Keratinocyte (primary cell): ENCODE measurements around the gene SPTLC2.

Experiments used
- EZH2 ChIP-seq: IDR thresholded peaks from one replicate; pipeline ENCODE4 v1.6.1; 2012; ENCODE audit warnings: inconsistent platforms, mild to moderate bottlenecking, low read length, moderate library complexity
- TF ChIP-seq, protein P1 (sequence below), 3 experiments: IDR thresholded peaks in 1 of 3; conservative IDR thresholded peaks in 1 of 3; optimal IDR thresholded peaks in 1 of 3; 2 replicates in 2 of 3; 3 replicates in 1 of 3; pipeline versions ENCODE3 to v1.5.1; 2011; ENCODE audit warnings: low read length in 3 of 3, mild to moderate bottlenecking in 3 of 3, moderate library complexity in 2 of 3, control low read depth in 1 of 3, inconsistent platforms in 1 of 3; ENCODE audit not compliant: insufficient read depth in 2 of 3; ENCODE audit errors: extremely low read depth in 1 of 3

DNA sequence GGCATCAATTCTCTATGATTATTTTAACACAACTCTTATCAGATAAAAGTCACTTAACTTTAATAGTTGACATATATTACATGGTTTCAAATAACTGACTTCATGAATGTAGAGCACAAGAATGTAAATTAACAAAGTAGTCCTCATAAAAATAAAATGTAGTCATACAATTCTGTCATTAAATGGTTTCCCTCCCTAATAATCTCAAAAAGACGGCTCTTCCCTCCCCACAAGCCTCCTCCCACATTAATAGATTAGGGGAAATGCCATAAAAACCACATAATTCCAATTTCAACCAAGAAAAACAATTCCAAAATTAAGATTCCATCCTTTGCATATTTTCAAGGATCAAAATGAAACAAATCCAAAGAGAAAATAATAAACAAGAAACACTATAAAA is 36.7 kb downstream of the SPTLC2 start:
- TF ChIP-seq, protein P1, sequence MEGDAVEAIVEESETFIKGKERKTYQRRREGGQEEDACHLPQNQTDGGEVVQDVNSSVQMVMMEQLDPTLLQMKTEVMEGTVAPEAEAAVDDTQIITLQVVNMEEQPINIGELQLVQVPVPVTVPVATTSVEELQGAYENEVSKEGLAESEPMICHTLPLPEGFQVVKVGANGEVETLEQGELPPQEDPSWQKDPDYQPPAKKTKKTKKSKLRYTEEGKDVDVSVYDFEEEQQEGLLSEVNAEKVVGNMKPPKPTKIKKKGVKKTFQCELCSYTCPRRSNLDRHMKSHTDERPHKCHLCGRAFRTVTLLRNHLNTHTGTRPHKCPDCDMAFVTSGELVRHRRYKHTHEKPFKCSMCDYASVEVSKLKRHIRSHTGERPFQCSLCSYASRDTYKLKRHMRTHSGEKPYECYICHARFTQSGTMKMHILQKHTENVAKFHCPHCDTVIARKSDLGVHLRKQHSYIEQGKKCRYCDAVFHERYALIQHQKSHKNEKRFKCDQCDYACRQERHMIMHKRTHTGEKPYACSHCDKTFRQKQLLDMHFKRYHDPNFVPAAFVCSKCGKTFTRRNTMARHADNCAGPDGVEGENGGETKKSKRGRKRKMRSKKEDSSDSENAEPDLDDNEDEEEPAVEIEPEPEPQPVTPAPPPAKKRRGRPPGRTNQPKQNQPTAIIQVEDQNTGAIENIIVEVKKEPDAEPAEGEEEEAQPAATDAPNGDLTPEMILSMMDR (optimal IDR thresholded peaks at IDR 0.05 in 1 of 3, IDR thresholded peaks at IDR 0.05 in 1 of 3, conservative IDR thresholded peaks at IDR 0.05 in 1 of 3; ENCODE audit: extremely low read depth in 1 of 3, insufficient read depth in 2 of 3, low read length in 3 of 3), result no peak
- no peak for TF ChIP-seq EZH2
